Measurements from ENCODE around the gene ZNF3. TPM values are rescaled to one million over a fixed set of nuclear protein-coding genes. Genes with fewer than 3 reads are reported as not detected.

Gene ZNF3
- total RNA-seq, 1 experiment from 2014 or later = 32.9 TPM

DNA sequence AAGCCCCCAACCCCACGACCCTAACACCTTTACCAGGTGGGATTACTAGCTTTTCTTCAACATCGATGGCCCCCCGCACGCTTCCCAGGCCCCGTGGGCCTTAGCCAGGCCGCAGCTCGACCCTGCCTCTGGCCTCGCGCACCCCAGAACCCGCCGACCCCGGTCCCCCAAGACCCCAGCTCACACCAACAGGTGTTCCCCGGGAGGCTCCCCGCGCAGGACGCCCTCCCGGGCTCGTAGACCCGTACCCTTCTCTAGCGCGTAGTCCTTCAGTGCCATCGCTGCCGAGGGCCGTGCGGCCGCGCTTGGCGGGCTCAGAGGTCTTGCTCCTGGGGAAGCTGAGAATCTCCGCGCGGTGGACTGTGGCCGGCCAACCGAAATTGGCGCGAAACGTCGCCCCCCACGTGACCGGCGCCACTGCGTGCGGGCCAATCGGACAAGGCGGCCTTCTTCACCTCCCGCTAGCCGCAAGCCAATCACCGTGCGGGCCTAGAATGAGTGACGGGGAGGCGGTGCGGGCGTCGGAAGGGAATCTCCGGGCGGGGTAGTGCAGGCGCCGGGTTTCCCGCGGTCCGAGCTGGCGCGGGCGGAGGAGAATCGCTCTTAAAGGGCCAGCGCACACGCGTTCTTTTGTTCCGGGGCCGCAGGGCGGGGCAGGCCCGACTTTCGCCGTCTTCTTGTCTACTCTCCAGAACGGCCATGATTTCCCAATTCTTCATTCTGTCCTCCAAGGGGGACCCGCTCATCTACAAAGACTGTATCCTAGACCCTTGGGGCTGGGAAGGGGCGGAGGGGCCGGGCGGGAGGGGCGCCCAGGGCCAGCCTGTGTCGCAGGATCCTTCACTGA is 19.7 kb upstream of the ZNF3 start, which contains the start of the genes AP4M1 and MCM7:
AP4M1 (plus strand) TSS at position 628 of the 847 bp plus-strand sequence; CDS start at position 700, 72 bp downstream.
MCM7 (minus strand) TSS at position 382 of the 847 bp plus-strand sequence; CDS start at position 279, 103 bp downstream.
- peak; percentile 90 for DNase-seq (ENCODE audit: low read depth, low spot score)
- Histone ChIP-seq H3K9me3 (ENCODE audit: control insufficient read depth, insufficient read depth, low read depth, low read length) (no peaks in the 10 kb centered on the region), H3K27ac (ENCODE audit: low read length) (peak within 1 kb of the TSS; percentile 93), H3K27me3 (ENCODE audit: control insufficient read depth, insufficient read depth, low read length) (no peaks in the 10 kb centered on the region), H3K4me3 (ENCODE audit: low read depth in 2 of 2, low read length in 2 of 2) (peak within 1 kb of the TSS; percentile 82 to 89), H3K4me1 (ENCODE audit: control insufficient read depth, insufficient read depth, low read length) (peaks cover 20% of the 10 kb centered on the region), H3K36me3 (ENCODE audit: control insufficient read depth, insufficient read depth, low read length) (peaks cover 32% of the 10 kb centered on the region)
- ChIA-PET CTCF (interaction anchor here (0.6 to 1.3 kb wide), 2 partner anchors 23 to 28 kb away, joined by 4 to 5 read pairs; no protein-coding TSS in a partner anchor), POLR2A (interaction anchor here (0.6 to 1.5 kb wide), 12 partner anchors 12 to 597 kb away, joined by 3 to 17 read pairs (median 6); partner anchors contain the start of gene ZKSCAN5)
- no peak for TF ChIP-seq TCF7L2 (IDR thresholded peaks at IDR 0.05; ENCODE audit: low read depth, low read length)
- TF ChIP-seq, protein P1, sequence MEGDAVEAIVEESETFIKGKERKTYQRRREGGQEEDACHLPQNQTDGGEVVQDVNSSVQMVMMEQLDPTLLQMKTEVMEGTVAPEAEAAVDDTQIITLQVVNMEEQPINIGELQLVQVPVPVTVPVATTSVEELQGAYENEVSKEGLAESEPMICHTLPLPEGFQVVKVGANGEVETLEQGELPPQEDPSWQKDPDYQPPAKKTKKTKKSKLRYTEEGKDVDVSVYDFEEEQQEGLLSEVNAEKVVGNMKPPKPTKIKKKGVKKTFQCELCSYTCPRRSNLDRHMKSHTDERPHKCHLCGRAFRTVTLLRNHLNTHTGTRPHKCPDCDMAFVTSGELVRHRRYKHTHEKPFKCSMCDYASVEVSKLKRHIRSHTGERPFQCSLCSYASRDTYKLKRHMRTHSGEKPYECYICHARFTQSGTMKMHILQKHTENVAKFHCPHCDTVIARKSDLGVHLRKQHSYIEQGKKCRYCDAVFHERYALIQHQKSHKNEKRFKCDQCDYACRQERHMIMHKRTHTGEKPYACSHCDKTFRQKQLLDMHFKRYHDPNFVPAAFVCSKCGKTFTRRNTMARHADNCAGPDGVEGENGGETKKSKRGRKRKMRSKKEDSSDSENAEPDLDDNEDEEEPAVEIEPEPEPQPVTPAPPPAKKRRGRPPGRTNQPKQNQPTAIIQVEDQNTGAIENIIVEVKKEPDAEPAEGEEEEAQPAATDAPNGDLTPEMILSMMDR (IDR thresholded peaks at IDR 0.05) = no peak
- TF ChIP-seq, protein P2, sequence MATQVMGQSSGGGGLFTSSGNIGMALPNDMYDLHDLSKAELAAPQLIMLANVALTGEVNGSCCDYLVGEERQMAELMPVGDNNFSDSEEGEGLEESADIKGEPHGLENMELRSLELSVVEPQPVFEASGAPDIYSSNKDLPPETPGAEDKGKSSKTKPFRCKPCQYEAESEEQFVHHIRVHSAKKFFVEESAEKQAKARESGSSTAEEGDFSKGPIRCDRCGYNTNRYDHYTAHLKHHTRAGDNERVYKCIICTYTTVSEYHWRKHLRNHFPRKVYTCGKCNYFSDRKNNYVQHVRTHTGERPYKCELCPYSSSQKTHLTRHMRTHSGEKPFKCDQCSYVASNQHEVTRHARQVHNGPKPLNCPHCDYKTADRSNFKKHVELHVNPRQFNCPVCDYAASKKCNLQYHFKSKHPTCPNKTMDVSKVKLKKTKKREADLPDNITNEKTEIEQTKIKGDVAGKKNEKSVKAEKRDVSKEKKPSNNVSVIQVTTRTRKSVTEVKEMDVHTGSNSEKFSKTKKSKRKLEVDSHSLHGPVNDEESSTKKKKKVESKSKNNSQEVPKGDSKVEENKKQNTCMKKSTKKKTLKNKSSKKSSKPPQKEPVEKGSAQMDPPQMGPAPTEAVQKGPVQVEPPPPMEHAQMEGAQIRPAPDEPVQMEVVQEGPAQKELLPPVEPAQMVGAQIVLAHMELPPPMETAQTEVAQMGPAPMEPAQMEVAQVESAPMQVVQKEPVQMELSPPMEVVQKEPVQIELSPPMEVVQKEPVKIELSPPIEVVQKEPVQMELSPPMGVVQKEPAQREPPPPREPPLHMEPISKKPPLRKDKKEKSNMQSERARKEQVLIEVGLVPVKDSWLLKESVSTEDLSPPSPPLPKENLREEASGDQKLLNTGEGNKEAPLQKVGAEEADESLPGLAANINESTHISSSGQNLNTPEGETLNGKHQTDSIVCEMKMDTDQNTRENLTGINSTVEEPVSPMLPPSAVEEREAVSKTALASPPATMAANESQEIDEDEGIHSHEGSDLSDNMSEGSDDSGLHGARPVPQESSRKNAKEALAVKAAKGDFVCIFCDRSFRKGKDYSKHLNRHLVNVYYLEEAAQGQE (IDR thresholded peaks at IDR 0.05; ENCODE audit: insufficient read depth in 1 of 2, low read depth in 2 of 2, low read length in 1 of 2) = no peak
- TF ChIP-seq POLR2AphosphoS5 (IDR thresholded peaks at IDR 0.05; ENCODE audit: low read depth, low read length) = peak; percentile 52; the same call in 1 of the 2 replicates
- TF ChIP-seq SIN3A (IDR thresholded peaks at IDR 0.05; ENCODE audit: borderline replicate concordance, insufficient read depth, low read depth, low read length) = no peak
- in situ Hi-C loops (cut with HindIII; ENCODE audit: low pct_unique_long_range_greater_than_20kb, low sequenced_read_pairs) (no loop called here), intact Hi-C loops (cut with micrococcal nuclease; ENCODE audit: unreplicated experiment) (no loop called here)
- peak; percentile 90 for ATAC-seq
- no TSS peak for BruUV-seq (replicated peaks)

DNA sequence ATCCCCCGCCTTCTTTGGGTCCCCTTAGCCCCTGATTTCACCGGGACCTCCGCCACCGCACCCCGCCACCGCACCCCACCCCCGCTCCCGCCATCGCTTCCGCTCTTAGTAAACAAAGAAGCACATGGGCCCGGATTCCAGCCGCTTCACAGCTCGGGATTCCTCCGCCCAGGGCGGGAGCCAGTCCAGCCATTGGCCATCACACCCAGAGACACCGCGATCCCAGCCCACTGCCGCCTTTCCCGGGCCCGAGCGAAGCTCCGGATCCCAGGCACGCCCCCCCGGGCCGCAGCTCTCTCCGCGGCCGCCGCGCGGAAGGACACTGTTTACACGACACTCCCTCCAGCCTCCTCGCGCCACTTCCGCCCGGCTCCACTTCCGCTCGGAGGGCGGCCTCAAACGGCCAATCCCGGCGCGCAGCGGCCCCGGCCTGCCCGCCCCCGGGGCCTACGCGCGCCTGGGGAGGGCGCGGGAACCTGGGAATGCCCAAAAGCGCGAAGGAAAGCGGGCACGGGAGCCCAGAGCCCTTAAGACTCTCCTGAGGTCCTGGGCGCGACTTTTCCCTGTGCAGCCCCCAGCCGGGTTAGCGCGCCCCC is 19.0 kb upstream of the ZNF3 start:
- ATAC-seq (peak; percentile 86), DNase-seq (ENCODE audit: low read depth, low spot score) (peak; percentile 83)
- ChIA-PET CTCF (interaction anchor here (1.3 kb wide), 1 partner anchor 29 kb away, joined by 4 read pairs; no protein-coding TSS in a partner anchor), POLR2A (interaction anchor here (0.6 to 1.5 kb wide), 9 partner anchors 12 to 596 kb away, joined by 4 to 17 read pairs (median 9); partner anchors contain the start of genes COPS6, MBLAC1 and ZKSCAN5)
- Histone ChIP-seq H3K27ac (ENCODE audit: low read length) (peak overlapping the region; percentile 93), H3K9me3 (ENCODE audit: control insufficient read depth, insufficient read depth, low read depth, low read length) (no peaks in the 10 kb centered on the region), H3K36me3 (ENCODE audit: control insufficient read depth, insufficient read depth, low read length) (peaks cover 38% of the 10 kb centered on the region), H3K4me3 (ENCODE audit: low read depth in 2 of 2, low read length in 2 of 2) (peak overlapping the region; percentile 82 to 89), H3K27me3 (ENCODE audit: control insufficient read depth, insufficient read depth, low read length) (no peaks in the 10 kb centered on the region), H3K4me1 (ENCODE audit: control insufficient read depth, insufficient read depth, low read length) (peaks cover 20% of the 10 kb centered on the region)
- BruUV-seq (replicated peaks) = no TSS peak
- intact Hi-C loops (cut with micrococcal nuclease; ENCODE audit: unreplicated experiment) (no loop called here), in situ Hi-C loops (cut with HindIII; ENCODE audit: low pct_unique_long_range_greater_than_20kb, low sequenced_read_pairs) (no loop called here)
- TF ChIP-seq SIN3A (IDR thresholded peaks at IDR 0.05; ENCODE audit: borderline replicate concordance, insufficient read depth, low read depth, low read length) (peak; percentile 99), POLR2AphosphoS5 (IDR thresholded peaks at IDR 0.05; ENCODE audit: low read depth, low read length) (peak; percentile 74), TCF7L2 (IDR thresholded peaks at IDR 0.05; ENCODE audit: low read depth, low read length) (peak; percentile 65; the same call in 1 of the 2 replicates)
- TF ChIP-seq, protein P2 (IDR thresholded peaks at IDR 0.05; ENCODE audit: insufficient read depth in 1 of 2, low read depth in 2 of 2, low read length in 1 of 2) = no peak
- TF ChIP-seq, protein P1 (IDR thresholded peaks at IDR 0.05) = no peak

Measured in Panc1 (cell line).